ENCODE data around the gene PTGDS.

Gene PTGDS

DNA sequence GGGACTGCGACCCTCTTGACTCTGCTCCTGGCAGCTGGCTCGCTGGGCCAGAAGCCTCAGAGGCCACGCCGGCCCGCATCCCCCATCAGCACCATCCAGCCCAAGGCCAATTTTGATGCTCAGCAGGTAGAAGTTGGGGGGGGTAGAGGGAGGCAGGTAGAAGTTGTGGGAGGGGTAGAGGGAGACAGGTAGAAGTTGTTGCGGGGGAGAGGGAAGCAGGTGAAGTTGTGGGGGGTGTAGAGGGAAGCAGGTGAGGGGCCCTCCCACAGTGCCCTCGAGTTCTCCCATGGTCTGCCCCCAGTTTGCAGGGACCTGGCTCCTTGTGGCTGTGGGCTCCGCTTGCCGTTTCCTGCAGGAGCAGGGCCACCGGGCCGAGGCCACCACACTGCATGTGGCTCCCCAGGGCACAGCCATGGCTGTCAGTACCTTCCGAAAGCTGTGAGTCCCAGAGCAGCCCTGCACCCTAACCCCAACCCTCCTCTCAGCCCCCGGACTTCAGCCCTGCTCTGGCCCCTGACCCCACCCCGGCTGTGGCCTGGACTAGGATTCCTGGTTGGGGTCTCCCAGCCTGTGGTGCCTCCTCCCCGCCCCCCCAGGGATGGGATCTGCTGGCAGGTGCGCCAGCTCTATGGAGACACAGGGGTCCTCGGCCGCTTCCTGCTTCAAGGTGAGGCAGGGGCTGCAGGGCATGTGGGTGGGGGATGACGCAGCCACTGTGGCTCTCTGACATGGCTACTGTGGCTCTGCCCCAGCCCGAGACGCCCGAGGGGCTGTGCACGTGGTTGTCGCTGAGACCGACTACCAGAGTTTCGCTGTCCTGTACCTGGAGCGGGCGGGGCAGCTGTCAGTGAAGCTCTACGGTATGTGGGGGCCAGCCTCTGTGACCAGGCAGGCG is 31.7 kb upstream of the PTGDS start:
- no peak for DNase-seq (ENCODE audit: low read depth in 2 of 2)

DNA sequence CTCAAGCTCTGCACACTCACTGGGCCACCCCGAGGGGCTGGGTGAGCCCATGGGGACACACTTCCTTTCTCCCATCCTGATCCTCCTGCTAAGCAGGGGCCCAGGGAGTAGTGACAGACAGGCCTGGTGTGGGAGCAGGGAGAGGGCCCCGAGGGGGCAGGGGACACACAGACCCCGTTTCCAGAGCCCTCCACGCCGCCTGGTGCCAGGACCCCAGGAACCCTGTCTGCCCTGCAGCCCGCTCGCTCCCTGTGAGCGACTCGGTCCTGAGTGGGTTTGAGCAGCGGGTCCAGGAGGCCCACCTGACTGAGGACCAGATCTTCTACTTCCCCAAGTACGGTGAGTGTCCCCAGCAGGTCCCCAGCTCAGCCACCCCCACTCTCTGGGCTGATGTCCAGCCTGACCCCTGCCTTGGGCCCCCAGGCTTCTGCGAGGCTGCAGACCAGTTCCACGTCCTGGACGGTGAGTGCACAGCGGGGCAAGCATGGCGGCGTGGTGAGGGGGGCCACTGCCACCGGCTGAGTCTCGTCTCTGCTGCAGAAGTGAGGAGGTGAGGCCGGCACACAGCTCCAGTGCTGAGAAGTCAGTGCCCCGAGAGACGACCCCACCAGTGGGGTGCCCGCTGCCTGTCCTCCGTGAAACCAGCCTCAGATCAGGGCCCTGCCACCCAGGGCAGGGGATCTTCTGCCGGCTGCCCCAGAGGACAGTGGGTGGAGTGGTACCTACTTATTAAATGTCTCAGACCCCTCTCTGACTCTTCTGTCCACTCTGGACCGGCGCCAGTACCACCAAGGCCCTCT is 30.9 kb upstream of the PTGDS start:
- no peak for DNase-seq (ENCODE audit: low read depth in 2 of 2)

DNA sequence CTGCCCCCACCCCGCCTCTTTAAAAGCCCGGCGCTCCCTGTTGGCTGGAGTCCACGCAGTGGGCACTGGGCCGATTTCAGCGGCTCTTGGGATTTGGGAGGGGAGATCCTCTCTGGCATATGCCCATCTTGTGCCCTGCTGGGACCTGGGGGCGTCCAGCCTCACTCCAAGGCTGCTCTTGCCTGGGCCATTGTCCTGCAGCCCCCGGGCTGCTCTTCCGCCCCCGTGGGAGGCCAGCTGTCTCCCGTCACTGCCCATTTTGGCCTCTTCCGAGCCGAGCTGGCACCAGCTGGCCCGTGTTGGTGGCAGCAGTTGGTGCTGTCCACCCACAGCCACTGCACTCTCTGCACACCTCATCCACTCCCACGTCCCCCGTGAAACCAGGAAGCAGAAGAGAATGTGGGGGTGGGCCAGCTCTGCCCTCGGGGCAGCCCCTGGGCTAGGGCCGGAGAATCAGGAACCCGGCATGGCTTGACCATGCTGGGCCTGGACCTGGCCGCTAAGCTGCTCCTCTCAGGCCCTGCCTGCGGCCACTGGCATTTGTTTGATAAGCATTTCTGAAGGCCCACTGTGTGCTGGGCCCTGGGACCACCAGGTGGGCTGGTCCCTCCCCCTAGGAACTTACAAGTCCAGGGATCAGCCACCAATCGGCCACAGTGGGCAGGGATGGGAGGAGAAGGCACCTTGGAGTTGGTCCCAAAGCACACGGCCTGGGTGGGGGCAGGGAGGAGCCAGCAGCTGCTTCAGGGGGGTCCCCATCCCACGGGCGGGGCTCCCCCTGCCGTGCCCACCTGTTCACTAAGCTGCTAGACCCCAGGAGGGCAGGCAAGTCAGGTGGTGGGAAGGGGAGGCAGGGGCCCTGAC is 30.0 kb upstream of the PTGDS start:
- no peak for DNase-seq (ENCODE audit: low read depth in 2 of 2)

DNA sequence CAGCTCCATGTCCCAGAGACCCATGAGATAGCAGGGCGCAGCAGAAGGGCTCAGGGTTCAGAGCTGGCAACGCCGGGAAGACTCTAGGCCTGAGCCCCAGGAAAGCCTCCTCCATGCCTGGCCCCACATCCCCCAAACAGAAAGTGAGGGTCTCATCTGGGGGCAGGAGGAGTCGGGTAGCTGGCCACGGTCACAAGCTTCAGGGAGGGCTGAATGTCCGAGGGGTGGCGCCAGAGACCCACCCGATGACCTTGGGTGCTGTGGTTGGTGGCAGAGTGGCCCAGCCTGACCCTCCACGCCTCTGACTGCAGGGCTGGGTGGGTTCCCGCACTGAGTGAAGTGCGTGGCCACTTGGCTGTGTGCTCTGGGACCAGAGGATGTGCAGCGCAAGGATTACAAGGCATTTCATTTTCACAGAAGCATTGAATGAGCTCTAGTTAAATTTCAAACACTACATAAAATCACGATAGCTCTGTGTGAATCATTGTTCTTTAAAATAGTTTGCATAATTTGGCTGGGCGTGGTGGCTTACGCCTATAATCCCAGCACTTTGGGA is 29.3 kb upstream of the PTGDS start:
- no peak for DNase-seq (ENCODE audit: low read depth in 2 of 2)

DNA sequence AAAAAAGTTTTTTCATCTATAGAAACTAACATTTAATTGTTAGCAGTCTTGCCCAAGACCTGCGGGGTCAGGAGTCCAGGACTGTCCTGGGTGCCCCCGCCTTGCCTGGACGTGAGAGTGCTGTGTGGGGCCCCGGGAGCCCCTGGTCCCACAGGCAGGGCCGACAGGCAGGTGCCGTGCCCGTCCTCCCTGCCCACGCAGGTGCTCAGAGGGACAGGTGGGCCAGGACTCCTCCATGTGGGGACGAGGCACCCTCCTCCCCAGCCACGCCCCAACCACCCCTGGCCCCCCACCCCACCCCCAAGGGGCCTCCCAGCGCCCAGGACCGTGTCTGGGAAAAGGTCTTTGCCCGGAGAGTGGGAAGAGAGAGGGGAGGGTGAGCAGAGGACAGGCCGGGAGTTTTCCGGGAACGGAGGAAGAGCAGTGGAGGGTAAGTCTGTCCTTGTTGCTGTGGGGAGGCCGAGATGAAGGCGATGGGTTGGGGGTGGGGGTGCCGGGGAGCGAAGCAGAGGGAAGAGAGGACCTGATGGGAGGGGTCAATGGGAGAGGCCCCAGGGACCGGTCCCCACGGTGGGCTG is 28.0 kb upstream of the PTGDS start:
- DNase-seq (ENCODE audit: low read depth in 2 of 2) = no peak

DNA sequence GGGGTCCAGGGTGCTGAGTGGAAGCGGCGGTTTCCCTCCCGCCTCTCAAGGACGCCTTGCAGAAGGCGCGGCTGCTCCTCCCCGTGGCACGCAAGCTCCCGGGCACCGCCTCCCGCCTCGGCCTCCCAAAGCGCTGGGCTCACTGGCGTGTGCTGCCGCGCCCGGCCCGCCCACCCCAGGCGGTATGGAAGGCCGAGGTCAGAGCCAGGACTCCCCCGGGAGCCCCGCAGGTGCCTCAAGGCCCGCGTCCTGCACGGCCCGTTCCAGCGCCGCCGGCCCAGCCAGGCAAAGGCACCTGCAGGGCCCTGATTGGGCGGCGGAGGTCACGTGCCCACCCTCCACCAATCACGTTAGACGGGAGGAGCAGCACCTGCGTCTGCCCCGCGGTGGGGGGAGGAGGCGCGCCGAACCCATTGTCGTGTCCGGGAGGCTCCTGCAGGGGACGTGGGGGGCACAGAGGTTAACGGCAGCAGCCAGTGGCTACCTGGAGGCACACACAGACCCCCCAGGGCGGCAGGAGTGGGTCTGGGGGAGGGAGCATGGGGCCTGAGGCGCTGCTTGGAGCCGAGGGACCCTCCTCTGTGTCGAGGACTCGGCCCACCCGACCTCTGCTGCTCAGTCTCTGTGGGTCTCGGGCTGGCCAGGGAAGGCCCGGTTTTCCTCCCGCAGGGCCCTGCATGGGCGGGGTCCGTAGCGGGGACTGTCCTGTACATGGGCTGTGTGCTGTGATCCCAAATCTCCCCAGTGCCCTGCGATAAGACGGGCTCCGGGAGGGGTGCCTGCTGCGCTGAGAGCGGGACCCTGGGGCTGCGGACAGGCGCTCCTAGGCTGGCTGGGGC is 27.3 kb upstream of the PTGDS start:
- DNase-seq (ENCODE audit: low read depth in 2 of 2) = peak; percentile 90 to 96

DNA sequence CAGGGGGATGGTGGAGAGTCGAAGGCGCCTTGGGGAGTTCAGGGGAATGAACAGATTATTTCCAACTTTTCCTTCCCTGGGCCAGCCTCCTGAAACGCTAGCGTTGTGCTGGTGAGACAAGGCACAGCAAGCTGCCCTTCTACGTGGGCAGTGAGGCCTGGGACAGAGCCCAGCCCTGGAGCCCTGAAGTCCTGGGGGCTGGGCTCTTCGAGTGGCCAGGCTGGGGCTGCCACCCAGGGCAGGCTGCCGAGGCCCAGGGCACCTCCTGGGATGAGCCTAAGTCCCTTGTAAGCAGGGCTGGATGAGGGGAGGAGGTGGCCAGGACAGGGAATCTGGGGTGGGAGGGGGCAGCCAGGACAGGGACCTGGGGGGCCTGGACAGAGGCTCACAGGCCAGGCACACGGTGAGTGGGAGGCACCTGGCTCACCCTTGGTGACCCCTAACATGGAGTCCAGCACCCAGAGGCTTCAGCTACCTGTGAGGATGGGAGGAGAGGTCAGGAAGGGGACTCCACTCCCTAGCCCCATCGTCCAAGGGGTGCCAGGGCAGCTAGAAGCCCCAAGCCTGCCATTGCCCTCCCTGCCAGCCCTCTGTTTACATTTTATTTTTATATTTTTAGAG is 26.5 kb upstream of the PTGDS start:
- no peak for DNase-seq (ENCODE audit: low read depth in 2 of 2)

DNA sequence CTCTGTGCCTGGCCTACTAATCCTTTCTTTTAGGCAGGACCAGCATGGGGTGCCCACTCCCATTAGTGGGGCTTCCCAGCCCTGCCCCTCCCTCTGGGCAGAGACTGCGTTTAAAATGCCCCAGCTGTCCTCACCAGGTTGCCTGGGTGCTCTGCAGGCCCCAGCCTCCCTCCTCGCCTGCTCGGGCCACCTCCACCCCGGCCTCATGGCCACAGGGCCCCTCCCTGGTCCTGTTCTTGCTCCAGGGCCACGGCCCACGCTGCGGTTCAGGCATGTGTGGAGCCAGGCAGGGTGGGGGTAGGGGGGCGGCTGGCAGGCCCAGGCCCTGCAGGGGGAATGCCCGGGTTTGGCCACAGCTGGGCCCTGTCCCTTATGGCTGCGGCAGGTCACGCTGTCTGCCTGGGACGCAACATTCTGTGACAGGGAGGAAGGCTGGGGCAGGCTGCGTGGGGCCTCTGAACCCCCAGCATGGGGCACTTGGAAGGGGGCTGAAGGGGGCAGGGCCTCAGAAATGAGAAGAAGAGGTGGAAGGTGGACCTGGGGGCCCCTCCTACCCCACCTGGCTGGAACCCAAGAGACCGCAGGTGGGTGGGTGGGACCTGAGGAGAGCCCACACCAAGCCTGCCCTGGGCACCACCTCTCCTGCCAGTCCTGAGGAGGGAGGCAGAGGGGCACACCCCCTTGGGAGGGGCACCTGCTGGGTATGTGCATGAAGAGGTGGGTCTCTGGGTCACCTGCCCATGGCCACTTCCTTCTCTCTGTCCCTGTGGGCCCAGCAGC is 25.6 kb upstream of the PTGDS start, which contains the start of gene LCN12:
Gene LCN12, plus strand, starts transcription at position 733 of the 780 bp plus-strand sequence. CDS start 55 bp downstream, outside the sequence.
- no peak for DNase-seq (ENCODE audit: low read depth in 2 of 2)

DNA sequence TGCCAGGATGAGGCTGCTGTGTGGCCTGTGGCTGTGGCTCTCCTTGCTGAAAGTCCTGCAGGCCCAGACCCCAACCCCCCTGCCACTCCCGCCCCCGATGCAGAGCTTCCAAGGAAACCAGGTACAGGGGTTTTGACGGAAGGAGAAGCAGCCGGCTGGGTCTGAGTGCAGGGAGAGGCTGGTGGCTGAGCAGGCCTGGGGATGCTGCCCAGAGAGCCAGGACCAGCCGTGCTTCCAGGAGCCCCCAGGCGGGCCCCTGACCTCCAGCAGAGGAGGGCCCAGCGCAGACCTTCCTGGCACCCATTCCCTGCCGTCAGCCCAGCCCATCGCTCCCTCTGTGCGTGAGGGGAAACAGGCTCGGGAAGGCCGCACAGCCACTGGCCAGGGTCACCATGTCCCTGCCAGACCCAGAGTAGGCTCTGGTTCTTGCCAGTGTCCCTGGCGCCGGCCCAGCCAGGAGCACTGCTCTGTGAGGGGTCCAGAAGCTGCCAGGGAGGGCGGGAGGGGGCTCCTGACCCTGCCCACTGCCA is 24.9 kb upstream of the PTGDS start:
- no peak for DNase-seq (ENCODE audit: low read depth in 2 of 2)

DNA sequence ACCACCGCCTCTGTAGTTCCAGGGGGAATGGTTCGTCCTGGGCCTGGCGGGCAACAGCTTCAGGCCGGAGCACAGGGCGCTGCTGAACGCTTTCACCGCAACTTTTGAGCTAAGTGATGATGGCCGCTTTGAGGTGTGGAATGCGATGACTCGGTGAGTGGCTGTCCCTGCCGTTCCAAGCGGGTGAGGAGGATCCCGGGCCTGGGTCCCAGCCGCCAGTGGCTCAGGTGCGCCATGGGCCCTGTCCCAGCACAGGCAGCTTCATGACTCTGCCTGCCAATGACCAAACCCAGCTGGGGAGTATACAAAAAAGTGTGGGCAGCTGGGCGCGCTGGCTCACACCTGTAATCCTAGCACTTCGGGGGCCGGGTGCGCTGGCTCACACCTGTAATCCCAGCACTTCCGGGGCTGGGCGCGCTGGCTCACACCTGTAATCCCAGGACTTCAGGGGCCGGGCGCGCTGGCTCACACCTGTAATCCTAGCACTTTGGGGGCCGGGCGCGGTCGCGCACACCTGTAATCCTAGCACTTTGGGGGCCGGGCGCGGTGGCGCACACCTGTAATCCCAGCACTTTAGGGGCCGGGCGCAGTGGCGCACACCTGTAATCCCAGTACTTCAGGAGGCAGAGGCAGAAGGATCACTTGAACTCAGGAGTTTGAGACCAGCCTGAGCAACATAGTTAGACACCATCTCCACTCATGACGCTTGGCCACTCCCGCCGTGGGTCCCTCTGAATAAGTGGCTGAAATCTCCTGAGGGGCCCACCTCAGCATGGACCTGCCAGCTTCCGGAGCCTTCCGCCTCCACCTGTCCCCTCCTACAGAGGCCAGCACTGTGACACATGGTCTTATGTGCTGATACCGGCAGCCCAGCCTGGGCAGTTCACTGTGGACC is 24.2 kb upstream of the PTGDS start:
- no peak for DNase-seq (ENCODE audit: low read depth in 2 of 2)

DNA sequence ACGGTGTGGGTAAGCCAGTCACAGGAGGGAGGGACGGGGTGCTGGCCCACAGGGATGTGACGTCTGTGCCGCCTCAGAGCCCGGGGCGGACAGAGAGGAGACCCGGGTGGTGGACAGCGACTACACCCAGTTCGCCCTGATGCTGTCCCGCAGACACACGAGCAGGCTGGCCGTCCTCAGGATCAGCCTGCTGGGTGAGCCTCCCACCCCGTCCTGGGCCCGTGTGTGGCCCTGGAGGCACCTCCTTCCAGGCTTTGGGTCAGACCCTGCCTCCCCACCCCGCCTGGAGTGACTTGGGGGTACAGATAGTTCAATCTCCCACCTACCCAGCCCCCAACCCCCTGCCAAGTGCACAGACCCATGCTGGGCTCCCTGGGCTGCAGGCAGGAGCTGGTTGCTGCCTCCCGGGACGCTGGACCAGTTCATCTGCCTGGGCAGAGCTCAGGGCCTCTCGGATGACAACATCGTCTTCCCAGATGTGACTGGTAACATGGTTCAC is 23.5 kb upstream of the PTGDS start:
- no peak for DNase-seq (ENCODE audit: low read depth in 2 of 2)

DNA sequence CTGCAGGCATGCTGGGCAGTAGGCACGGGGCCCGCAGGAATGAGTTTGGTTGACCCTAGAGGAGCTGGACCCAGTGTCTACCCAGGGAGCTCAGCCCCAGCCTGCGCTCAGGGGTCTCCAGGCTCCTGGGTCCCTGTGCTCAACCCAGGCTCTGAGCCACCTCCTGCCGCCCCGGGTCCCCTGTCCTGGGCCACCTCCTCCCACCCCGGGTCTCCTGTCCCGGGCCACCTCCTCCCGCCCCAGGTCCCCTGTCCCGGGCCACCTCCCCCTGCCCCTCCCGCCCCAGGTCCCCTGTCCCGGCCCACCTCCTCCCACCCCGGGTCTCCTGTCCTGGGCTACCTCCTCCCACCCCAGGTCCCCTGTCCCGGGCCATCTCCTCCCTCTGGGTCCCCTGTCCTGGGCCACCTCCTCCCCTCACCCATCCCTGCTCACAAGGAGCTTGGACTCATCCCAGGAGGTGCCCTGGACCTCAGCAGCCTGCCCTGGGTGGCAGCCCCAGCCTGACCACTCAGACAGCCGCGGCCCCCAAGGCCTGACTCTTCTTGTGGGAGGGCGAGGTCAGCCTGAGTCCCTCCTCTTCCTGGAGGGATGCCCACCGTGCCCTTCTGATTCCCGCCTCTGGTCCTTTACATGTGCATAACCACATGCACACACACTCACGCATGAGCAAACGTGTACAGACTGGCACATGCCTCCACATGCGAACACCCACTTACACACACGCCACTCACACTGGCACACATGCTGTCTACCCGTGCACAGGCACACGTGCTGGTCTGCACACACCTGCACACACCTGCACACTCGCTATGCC is 22.8 kb upstream of the PTGDS start:
- DNase-seq (ENCODE audit: low read depth in 2 of 2) = no peak

DNA sequence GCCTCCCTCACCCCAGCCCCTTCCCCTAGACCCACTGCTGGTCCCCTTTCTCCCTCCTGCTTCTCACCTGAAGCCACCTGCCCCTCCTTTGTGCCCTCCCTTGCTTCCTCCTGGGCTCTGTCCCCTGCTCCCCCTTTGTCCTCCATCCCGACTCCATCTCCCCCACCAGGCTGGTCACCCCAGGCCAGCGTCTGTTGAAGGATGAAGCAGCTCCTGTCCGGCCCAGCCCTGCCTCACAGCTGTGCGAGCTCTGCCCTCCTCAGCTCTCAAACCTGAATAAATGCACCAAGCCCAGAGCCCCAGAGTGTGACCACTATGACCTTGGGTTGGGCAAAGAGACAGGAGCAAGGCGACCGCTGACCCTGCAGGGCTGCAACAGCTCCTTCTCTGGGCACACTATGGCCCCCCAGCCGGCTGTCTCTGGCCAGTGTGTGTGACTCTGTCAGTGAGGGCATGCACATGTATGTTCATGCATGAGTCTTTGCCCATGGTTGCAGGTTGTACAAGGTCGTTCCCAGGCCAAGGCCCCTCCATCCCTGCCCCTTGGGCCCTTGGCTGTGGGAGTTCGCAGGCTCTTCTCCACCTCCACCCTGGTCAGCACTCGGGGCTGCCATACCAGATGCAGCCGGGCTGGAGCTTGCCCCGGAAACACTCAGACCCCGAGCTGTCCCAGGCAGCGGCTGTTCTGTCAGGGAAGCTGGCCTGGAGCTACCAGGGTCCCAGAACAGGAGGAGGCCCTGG is 21.9 kb upstream of the PTGDS start:
- DNase-seq (ENCODE audit: low read depth in 2 of 2) = no peak

DNA sequence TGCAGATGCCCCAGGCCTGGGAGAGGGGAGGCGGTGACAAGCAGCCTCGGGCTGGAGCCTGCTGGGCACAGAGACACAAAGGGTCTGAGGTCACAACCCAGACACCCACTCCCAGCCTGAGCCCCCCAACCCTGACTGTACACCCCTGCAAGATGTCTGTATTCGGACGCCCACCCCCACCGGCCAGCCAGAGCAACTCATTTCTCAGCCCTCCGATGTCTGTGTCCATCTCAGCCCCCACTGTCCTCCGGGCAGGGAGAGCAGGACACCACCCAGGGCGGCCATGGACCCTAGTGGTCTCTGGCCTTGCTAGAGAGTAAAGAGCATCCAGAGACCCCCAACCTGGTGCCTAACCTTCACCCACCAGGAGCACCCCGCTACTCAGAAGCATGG is 21.4 kb upstream of the PTGDS start:
- no peak for DNase-seq (ENCODE audit: low read depth in 2 of 2)

DNA sequence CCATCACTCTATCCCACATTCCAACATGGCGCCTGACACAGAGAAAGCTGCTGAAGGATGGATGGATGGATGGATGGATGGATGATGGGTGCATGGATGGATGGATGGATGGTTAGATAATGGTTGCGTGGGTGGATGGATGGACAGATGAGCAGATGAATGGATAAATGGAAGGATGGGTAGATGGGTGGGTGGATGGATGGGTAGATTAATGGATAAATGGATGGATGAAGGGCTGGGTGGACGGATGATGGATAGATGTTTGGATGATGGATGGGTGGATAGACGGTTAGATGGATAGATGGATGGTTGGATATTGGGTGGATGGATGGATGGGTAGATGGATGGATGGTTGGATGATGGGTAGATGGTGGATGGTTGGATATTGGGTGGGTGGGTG is 20.7 kb upstream of the PTGDS start:
- DNase-seq (ENCODE audit: low read depth in 2 of 2) = no peak

DNA sequence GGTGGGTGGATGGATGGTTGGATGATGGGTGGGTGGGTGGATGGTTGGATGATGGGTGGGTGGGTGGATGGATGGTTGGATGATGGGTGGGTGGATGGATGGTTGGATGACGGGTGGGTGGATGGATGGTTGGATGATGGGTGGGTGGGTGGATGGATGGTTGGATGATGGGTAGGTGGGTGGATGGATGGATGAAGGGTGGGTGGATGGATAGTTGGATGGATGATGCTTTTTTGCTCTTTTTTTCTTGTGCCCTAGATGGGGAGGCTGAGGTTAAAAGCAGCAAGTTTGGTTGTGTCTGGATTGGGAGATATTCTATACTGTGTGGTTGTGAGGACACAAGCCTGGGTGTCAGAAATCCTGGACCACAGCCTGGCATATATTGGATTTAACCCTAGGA is 19.8 kb upstream of the PTGDS start:
- no peak for DNase-seq (ENCODE audit: low read depth in 2 of 2)
